ENCODE data around the gene SSTR3.
"Not testable (repeated sequence)": the region's sequence is repeated elsewhere in the genome, so short reads cannot be mapped to it uniquely, and the experiment has no call there.

Gene SSTR3

DNA sequence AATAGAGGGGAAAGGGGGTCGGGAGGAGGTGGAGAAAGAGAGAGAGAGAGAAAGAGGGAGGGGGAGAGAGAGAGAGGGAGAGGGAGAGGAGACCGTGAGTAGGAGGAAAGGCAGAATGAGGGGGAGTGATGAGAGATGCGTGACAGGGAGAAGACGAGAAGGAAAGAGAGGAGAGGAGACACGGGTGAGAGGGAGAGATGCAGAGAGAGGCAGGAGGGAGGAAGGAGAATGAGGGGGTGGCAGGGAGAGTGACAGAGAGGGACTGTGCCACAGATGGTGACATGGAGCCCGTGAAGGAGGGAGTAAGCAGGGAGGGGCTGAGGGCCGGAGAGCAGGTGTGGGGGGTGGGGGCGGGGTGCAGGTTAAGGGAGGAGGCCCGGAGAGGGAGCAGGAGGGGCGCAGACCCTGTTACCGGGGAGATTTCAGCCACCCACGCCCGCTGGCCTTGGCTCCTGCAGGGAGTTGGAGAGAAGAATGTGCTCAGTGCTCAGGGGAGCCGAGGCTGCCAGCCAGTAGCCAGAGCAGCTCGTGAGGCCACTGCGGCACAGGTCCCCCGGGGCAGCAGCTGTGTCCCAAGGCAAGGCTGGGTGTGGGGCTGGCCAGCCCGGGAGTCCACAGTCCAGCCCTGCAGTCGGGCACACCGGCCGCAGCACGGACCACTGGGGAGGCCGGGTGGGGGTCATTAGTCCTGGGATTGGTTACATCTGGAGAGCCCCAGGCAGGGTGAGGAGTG is at the start of gene SSTR3:
Gene SSTR3, minus strand, starts transcription at position 304 of the 733 bp plus-strand sequence. CDS start 4,674 bp downstream, outside the sequence.
- DNase-seq: no peak

DNA sequence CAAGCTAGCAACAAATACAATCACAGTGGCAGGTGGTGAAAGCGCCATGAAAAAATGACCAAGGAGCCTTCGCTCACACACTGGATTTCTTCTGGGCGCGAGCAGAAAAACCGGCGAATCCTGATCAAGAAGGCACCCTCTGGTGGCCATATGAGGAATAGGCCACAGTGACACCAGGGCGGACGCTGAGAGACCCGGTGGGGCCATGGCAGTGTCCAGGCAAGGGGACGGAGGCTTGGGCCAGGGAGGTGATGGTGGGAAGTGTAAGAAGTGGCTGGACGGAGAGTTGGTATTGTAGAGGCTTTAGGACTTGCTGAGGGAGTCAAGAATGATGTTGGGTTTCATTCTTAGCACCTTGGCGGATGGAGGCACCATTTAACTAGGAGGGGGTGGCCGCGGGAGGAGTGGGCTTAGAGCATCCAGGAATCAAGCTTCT is 48.6 kb upstream of the SSTR3 start:
- DNase-seq: peak; percentile 49

DNA sequence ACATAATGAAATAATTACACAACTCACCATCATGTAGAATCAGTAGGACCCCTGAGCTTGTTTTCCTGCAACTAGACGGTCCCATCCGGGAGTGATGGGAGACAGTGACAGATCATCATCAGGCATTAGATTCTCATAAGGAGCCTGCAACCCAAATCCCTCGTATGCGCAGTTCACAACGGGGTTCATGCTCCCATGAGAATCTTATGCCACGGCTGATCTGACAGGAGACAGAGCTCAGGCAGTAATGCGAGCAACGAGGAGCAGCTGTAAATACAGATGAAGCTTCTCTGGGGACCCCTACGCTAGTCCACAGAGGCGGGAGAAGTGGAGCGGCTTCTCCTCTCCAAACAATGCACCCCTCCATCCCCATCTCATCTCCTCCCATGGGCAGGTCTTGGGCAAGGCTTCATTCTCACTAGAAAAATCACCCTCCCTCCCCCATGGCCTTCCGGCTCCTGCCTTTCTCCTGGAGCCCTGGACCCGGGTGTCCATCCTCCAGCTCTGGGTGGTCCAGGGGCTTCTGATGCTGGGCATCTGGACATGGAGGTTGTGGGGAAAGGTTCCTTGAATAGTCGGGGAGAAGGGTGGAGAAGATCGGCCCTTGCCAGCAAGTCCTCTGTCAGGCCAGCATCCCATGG is 48.0 kb upstream of the SSTR3 start:
- no peak for DNase-seq

DNA sequence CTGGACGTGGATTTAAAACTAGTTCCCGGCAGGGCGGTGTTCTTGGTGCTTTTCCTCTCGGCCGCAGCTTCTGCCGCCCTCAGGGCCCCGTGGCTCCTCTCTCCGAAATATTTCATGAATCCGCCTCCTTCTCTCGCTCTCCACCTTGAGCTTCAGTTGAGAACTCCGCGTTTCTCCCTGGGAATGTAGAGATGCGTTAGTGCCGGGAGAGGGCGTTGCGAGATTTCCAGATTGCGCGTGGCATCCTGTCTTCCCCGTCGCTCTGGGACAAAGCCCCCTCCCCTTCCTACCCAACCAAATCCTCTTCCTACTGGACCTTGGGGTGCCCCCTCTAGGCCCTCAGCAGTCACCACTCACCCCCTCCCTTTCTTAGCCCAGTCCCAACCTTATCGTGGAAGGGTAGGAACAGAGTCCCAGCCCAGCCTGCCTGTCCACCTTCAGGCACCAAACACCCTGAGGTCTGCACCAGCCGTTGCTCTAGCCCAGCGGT is 47.3 kb upstream of the SSTR3 start:
- DNase-seq: no peak

DNA sequence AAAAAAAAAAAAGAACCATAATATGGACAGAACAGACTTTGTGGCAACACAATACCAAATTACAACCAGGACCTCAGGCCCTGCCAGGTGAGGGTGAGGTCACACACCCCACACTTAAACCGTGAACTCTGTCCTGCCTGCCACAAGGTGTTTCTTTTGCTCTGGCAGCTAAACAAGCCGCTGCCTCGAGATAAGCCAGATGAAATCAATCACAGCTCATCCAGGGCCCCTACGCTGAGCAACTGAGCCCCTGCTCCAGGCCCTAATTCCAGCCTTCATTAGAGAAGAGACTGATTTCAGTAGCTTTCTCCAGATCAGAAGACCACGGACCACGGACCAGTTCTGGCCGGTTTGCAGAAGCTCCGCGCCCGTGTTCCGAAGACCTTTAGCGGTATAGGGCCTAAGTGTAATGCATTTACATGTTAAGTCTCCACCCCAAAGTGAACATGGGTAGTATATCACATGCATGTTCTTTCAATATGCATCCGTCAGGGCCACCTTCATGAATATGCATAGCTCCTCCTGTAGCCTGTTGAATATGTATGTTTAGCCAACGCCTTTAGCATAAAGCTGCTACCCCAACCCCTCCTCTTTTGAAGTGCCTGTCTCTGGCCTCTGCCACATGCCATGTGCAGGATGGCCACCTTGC is 46.6 kb upstream of the SSTR3 start:
- DNase-seq: no peak

DNA sequence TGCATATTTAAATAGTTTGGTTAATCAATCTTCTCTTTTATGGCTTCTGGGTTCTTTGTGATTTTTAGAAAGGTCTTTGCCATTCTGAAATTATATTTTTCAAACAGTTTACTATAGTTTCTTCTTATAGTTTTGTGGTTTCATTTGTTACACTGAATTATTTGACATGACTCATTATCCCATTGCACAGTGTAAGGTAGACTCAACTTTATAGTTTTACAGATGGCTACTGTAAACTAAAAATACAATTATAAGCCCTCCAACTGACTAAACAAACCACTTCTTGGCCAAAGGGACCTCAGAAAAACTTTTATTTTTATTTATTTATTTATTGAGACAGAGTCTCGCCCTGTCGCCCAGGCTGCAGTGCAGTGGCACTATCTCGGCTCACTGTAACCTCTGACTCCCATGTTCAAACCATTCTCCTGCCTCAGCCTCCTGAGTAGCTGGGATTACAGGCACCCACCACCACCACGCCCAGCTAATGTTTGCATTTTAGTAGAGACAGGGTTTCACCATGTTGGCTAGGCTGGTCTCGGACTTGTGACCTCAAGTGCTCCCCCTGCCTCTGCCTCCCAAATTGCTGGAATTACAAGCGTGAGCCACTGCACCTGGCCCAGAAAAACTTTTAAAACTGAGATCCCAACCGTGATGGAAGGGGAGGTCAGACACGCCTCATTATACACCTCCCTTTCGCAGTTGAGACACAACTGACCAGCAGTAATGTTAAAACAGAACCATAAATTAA is 45.9 kb upstream of the SSTR3 start:
- no peak for DNase-seq

DNA sequence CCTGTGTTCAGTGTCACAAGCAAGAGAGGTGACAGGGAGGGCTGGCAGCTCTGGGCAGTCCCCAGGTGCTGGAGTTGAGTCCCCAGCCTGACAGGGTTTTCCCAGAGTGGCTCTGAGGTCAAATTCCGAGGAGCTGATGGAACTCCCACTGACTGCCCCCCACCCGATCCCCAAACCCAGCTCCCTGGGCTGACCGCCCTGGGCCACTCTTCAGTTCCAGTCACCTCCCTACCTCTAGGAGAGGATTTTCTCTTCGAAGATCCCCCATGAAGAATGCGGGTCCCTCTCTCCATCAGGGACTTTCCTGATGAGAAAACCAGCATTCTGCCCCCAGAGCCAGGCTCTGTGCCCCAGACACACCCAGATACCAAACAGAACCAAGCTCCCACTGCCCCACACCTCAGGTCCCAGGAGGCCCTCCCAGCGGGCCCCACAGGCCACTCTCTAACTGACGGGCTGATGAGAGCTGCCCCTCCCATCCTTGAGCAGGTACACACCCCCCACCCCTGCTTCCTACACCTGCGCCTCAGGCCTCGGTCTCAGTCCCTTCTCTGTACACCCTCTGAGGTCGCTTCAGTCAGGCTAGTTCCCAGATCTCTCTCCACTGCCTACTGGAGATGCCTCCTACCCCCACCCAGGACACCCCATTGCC is 43.9 kb upstream of the SSTR3 start:
- no peak for DNase-seq

DNA sequence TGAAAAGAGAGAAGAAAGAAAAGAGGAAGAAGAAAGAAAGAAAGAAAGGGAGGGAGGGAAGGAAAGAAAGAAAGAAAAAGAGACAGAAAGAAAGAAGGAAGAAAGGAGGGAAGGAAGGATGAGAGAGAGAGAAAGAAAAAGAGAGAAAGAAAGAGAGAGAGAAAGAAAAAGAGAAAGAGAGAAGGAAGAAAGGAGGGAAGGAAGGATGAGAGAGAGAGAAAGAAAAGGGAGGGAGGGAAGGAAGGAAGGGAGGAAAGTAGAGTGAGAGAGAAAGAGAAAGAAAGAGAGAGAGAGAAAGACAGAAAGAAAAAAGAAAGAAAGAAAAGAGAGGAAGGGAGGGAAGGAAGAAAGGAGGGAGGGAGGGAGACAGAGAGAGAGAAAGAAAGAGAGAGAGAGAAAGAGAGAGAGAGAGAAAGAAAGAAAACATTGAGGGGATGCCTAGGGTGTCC is 43.3 kb upstream of the SSTR3 start:
- no peak for DNase-seq

DNA sequence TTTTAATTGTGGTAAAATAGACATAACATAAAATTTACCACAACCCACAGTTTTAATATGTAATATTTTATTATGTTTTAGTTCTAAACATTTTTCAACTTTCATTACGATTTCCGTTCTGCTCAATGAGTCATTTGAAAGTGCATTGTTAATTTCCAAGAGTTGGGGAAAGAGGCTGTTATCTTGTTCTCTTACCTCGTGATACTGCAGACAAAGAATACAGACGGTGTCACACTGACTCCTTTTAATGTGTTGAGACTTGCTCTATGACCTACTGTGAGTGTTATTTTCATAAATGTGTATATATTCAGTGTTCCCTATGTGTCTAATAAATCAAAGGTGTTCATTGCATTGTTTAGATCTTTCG is 42.6 kb upstream of the SSTR3 start:
- no peak for DNase-seq

DNA sequence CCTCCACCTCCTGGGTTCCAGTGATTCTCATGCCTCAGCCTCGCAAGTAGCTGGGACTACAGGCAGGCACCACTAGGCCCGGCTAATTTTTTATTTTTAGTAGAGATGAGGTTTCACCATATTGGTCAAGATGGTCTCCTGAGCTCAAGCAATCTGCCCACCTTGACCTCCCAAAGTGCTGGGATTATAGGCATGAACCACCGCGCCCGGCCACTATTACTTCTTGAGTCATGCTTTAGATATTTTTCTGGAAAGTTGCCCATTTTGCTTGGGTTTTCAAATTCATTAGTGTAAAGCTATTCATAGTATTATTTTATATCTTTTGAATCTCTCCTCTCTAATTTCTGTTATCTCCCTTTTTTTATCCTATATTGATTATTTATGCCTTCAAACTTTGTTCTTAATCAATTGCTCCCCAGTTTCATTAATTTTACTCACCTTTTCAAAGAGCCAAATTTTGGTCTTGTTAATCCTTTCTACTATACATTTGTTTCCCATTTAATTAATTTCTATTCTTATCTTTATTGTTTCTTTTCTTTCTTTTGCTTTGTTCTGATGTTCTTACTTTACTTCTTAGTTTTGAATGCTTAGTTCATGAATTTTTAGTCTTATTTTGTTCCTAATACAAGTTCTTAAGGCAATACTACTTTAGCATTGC is 42.1 kb upstream of the SSTR3 start:
- no peak for DNase-seq

DNA sequence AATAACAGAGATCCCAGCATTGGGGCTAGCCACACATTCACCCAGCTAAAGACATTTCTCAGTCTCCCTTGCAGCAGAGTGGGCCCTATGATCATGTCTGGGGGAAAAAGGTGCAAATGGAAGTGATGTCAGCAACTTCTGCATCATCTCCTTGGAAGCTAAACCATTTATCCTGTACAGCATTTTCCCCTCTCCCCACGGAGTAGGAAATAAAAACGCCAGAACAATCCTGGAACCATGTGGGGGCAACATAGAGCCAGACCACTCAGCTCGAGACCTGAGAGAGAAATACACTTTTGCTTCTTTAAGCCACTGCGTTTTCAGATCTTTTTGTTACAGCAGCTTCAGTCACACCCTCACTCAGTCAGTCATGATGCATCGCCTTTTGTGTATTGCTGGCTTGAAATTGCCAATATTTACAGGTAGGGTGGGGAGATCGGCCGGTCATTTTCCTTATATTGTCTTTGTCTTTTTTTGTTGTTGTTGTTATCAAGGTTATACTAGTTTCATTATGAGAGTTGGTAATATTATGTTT is 40.9 kb upstream of the SSTR3 start:
- DNase-seq: no peak

DNA sequence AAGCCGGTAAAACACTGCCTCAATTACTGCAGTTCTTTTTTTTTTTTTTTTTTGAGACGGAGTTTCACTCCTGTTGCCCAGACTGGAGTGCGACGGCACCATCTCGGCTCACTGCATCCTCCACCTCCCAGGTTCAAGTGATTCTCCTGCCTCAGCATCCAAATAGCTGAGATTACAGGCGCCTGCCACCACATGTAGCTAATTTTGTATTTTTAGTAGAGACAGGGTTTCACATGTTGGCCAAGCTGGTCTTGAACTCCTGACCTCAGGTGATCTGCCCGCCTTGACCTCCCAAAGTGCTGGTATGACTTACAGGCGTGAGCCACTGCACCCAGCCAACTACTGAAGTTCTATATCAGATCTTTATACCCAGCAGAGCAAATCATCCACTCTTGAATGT is 39.6 kb upstream of the SSTR3 start:
- DNase-seq: not testable (repeated sequence)

DNA sequence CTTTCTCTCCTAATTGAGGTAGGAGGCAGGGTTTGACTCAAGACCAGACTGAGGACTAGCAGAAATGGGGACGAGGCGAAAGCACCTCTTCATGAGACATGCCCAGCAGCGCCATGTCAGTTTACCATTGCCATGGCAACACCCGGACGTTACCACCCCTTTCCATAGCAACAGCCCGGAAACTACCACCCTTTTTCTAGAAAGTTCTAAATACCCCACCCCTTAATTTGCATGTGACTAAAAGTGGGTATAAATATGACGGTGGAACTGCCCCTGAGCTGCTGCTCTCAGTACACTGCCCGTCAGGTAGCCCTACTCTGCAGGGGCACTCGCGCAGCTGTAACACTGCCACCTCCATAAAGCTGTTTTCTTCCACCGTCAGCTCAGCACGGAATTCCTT is 37.7 kb upstream of the SSTR3 start:
- DNase-seq: no peak

DNA sequence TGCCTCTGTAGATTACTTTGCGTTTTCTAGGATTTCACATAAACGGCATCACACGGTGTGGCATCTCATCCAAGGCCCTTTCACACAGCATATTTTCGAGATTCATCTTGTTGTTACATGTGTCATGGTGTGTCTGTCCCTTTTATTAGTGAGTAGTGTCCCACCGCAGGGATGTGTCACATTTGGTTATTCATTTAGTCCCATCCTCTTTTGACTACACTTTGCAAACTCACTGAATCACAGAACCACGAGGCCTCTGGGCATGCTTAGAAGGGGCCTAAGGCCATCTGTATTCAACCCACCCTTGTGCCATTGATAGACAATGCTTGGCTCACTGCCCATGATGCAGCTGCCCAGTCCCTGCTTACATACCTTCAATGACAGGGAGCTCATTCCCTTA is 36.0 kb upstream of the SSTR3 start:
- DNase-seq: no peak

DNA sequence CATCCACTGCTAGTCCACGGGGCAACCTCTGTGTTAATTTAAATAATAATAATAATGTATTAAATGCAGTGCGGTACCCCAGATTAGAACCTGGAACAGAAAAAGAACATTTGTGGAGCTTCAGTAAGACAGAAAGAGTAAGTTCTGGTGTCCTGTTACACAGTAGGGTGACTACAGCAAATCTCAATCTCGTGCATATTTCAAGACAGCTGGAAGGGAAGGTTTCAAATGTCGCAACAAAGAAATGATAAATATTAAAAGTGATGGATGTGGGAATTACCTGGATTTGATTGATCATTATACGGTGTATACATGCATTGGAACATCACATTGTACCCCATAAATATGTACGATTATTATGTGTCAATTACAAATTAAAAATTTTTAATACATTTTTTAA is 33.5 kb upstream of the SSTR3 start:
- DNase-seq: no peak

DNA sequence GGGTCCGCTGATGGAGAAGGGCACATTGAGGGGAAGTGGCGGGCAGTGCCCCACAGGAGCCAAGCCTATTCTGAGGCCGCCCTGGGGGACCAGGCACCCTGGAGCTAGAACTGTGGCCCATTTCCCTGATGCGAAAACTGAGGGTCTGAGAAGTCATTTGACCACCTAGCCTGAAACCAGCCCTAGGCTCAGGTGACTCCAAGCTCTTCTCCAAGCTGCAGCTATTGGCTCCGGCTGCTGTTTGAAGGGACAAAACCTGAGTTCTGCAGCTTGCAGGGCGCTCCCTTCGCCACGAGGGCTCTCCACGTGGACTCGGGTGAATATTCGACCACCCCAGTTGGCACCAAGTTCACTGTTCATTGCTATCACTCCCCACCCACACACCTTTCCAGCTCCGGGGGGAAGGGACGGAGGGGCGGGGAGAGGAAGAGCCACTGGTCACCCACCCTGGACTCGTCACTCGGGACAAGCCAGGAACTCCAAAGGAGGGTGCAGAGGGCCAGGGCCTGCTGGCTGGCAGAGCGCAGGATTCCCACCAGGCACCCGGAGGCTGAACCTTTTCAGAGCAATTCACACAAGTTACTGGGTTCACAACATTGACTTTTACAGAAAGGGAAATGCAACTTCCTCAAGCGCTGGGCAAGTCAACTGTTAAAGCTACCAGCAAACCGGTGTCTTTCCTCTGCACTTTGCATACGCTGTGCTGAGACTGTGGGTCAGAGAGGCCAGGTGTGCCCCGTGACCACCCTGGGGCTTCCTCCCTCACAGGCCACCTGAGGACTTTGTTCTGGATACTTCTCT is 32.8 kb upstream of the SSTR3 start:
- DNase-seq: no peak

DNA sequence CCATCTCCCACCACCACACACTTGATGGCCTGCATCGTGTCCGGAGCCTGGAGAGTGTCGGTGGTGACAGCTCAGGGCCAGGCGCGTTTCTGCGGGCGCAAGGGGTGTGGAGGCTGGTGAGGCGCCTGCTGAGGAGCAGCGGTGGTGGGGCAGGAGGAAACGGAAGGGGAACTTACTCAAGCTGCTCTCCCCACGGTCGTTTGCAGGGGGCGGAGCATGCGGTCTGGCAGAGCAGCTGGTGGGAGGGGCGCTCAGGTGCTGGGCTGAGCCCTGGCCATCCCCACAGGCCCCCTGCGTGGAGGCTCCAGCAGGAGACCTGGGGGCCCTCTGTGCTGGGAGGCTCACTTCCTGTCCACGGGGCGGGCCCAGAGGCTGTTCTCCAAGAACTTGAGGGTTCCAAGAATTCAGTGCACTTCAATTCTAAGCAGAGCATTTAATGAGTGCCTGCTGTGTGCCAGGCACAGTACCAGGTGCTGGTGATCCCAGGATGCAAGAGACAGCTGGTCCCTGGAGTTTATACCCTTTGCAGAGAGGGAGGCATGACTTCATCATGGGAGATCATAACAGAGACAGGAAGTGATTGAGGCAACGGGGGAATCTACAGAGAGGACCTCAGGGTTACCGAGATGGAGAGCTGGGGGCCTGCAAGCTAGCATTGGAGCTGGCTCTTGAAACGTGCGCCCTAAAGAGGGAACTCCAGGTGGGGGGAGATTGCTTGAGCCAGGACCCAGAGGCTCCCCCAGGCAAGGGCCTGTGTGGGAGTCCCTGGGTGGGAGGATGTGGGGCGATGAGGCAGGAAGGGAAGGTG is 32.0 kb upstream of the SSTR3 start, which contains the start of gene RAC2:
Gene RAC2, minus strand, starts transcription at position 156 of the 808 bp plus-strand sequence. Its CDS starts 121 bp downstream, at position 35.
- DNase-seq: peak; percentile 28

DNA sequence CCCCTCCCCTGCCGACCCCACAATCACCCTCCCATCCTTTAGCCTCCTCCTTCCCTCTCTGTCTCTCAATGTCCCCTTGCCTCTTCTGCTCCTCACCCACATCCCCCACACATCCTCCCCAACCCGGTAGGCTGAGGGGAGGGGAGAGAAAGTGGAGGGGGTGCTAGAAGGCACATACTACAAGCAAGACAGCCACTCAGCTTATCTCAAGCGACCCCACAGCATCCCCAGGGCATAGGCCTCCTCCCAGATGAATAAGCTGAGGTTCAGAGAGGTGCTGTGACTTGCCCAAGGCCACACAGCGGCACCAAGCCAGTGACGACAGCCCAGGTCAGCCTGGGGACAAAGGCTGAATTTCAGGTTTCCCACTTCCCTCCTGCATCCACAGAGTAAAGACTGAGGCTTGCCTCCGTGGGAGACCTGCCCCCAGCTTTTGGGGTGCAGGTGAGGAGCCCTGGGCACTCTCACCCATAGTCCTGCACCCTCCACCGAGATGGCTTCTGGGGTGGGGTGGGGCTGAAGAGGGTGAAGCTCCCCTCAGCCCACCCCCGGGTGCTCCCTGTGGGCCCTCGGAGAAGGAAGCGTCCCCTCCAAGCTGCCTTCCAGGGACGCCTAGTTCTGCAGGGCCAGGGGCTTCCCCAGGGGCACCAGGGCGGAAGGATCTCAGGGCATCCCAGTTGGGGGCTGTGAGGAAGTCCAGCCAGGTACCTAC is 31.3 kb upstream of the SSTR3 start:
- no peak for DNase-seq

DNA sequence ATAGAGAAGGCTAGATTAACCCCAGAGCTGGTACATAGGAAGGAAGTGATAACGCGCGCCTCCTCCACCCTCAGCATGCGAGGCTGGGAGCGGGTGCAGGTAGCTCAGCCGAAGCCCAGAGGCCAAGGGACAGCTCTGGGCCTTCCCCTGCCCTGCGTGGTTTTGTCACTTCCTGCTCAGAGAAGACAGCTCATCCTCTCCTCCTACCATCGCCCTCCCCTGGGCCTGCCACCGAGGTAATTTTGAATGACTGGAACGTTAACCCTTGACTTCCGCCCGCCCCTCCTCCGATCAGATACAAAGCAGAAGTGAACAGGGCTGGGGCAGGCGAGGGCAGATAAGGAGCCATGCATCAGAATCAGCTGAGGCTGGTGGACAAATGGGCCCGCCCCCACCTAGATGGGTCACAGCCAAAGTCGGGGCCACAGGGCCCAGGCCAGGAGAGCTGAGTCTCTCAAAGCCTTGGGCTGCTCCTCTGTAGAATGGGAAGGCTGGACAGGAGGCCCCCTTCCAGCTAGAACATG is 30.2 kb upstream of the SSTR3 start:
- DNase-seq: no peak
